Pericardium fibroblast (primary cell): ENCODE results near the gene L1TD1. TPM values are rescaled to one million over a fixed set of nuclear protein-coding genes. Genes with fewer than 3 reads are reported as not detected.

Experiments used
- total RNA-seq: library from RNA; depleted of rRNA; stranded (reverse); fragments of >200 nt; gene quantifications from 2 replicates; pipeline ENCODE4 v1.2.3, GENCODE V29; 2015

Gene L1TD1
- 0.43 TPM in 1 of 2 replicates, not detected in the other for total RNA-seq

GRCh38 chr1:62194651-62195544 lies at the start of gene L1TD1:
L1TD1 (plus strand) TSS chr1:62194849; CDS start chr1:62206629, 11,780 bp downstream.

Other genes with a start within 250 kb of the L1TD1 start
- gene KANK4, start 124.6 kb downstream of the L1TD1 start, total RNA-seq = under 0.01 and 0.43 TPM in 2 replicates
- 11.3 and 17.5 TPM in 2 replicates for gene USP1, start 242.2 kb downstream of the L1TD1 start, total RNA-seq